Measurements from ENCODE around the gene TMEM132D.

The TMEM132D gene

GRCh38 chr12:129901254-129901653 lies 2.6 kb downstream of the TMEM132D start:
- POLR2A ChIA-PET = no interaction called here
- H3K27ac ChIP-seq (ENCODE audit: extremely low read depth, low read depth, low read length) = no peak overlapping the region
- H3K9me3 ChIP-seq (ENCODE audit: control insufficient read depth, insufficient read depth, low read depth, low read length) = no peaks in the 10 kb centered on the region
- no peak overlapping the region for H3K4me3 ChIP-seq (ENCODE audit: low read depth, low read length)
- no peaks in the 10 kb centered on the region for H3K4me1 ChIP-seq (ENCODE audit: control insufficient read depth, insufficient read depth, low read length)
- TF ChIP-seq ZBTB49 (tag by site-specific recombination; IDR thresholded peaks at IDR 0.05; ENCODE audit: low read depth) = no peak
- no peak for TF ChIP-seq ZNF645 (tag by site-specific recombination; IDR thresholded peaks at IDR 0.05)
- TF ChIP-seq ZNF549 (tag by site-specific recombination; IDR thresholded peaks at IDR 0.05) = no peak
- TF ChIP-seq ZNF311 (tag by site-specific recombination; IDR thresholded peaks at IDR 0.05; ENCODE audit: borderline replicate concordance) = no peak
- no peak for TF ChIP-seq ZNF239 (tag by site-specific recombination; IDR thresholded peaks at IDR 0.05)
- TF ChIP-seq ZFP3 (tag by site-specific recombination; IDR thresholded peaks at IDR 0.05; ENCODE audit: low read depth) = no peak
- no peak for TF ChIP-seq KLF17 (tag by site-specific recombination; IDR thresholded peaks at IDR 0.05)
- TF ChIP-seq BCL6B (tag by site-specific recombination; IDR thresholded peaks at IDR 0.05) = no peak
- TF ChIP-seq ZBTB17 (tag by site-specific recombination; IDR thresholded peaks at IDR 0.05) = no peak
- no peak for TF ChIP-seq ZNF677 (tag by site-specific recombination; IDR thresholded peaks at IDR 0.05)
- TF ChIP-seq HOXA7 (CRISPR knock-in tag; IDR thresholded peaks at IDR 0.05; ENCODE audit: borderline replicate concordance) = no peak
- CTCF ChIA-PET = no interaction called here
- H3K36me3 ChIP-seq (ENCODE audit: control insufficient read depth in 2 of 2, insufficient read depth in 1 of 2, low read length in 2 of 2) = no peaks in the 10 kb centered on the region

- H3K36me3 ChIP-seq (ENCODE audit: control insufficient read depth in 2 of 2, insufficient read depth in 1 of 2, low read length in 2 of 2) = no peaks in the 10 kb centered on the region
- no peak overlapping the region for H3K27ac ChIP-seq (ENCODE audit: extremely low read depth, low read depth, low read length)
- no peak overlapping the region for H3K4me3 ChIP-seq (ENCODE audit: low read depth, low read length)
- H3K9me3 ChIP-seq (ENCODE audit: control insufficient read depth, insufficient read depth, low read depth, low read length) = no peaks in the 10 kb centered on the region
- H3K4me1 ChIP-seq (ENCODE audit: control insufficient read depth, insufficient read depth, low read length) = no peaks in the 10 kb centered on the region
- no peak for TF ChIP-seq ZNF24 (tag by site-specific recombination; IDR thresholded peaks at IDR 0.05)
- TF ChIP-seq ZNF350 (tag by site-specific recombination; IDR thresholded peaks at IDR 0.05) = no peak
- no peak for TF ChIP-seq ZNF555 (tag by site-specific recombination; conservative IDR thresholded peaks at IDR 0.05)
- TF ChIP-seq ZBTB7A (tag by site-specific recombination; IDR thresholded peaks at IDR 0.05; ENCODE audit: low read depth) = no peak
- no peak for TF ChIP-seq ZNF280C (tag by site-specific recombination; IDR thresholded peaks at IDR 0.05)
- TF ChIP-seq GLIS1 (tag by site-specific recombination; IDR thresholded peaks at IDR 0.05) = no peak
- ChIA-PET CTCF (interaction anchor here (0.7 kb wide), 1 partner anchor 539 kb away, joined by 3 read pairs; no protein-coding TSS in a partner anchor), POLR2A (no interaction called here)
These were observed 3.5 kb downstream of the TMEM132D start for GRCh38 chr12:129900306-129900705.

All from HEK293 (cell line).